ENCODE results near the gene TCF25.
"Not testable (repeated sequence)": the region's sequence is repeated elsewhere in the genome, so short reads cannot be mapped to it uniquely, and the experiment has no call there.

The TCF25 gene

GRCh38 chr16:89904606-89905510 is 31.5 kb downstream of the TCF25 start:
- no peak for DNase-seq

- DNase-seq, result no peak
These were observed 32.2 kb downstream of the TCF25 start for GRCh38 chr16:89905511-89906139.

GRCh38 chr16:89906140-89907025 is 33.0 kb downstream of the TCF25 start:
- no peak for DNase-seq

- no peak for DNase-seq
These were observed 33.8 kb downstream of the TCF25 start for GRCh38 chr16:89907055-89907814.

DNA sequence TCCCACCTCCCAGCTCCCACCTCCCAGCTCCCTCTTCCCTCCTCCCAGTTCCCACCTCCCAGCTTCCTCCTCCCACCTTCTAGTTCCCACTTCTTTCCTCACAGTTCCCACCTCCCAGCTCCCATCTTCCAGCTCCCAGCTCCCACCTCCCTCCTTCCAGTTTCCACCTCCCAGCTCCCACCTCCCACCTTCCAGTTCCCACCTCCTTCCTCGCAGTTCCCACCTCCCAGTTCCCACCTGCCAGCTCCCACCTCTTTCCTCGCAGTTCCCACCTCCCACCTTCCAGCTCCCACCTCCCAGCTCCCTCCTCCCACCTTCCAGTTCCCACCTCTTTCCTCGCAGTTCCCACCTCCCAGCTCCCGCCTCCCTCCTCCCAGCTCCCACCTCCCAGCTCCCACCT is 34.8 kb downstream of the TCF25 start:
- no peak for DNase-seq

DNA sequence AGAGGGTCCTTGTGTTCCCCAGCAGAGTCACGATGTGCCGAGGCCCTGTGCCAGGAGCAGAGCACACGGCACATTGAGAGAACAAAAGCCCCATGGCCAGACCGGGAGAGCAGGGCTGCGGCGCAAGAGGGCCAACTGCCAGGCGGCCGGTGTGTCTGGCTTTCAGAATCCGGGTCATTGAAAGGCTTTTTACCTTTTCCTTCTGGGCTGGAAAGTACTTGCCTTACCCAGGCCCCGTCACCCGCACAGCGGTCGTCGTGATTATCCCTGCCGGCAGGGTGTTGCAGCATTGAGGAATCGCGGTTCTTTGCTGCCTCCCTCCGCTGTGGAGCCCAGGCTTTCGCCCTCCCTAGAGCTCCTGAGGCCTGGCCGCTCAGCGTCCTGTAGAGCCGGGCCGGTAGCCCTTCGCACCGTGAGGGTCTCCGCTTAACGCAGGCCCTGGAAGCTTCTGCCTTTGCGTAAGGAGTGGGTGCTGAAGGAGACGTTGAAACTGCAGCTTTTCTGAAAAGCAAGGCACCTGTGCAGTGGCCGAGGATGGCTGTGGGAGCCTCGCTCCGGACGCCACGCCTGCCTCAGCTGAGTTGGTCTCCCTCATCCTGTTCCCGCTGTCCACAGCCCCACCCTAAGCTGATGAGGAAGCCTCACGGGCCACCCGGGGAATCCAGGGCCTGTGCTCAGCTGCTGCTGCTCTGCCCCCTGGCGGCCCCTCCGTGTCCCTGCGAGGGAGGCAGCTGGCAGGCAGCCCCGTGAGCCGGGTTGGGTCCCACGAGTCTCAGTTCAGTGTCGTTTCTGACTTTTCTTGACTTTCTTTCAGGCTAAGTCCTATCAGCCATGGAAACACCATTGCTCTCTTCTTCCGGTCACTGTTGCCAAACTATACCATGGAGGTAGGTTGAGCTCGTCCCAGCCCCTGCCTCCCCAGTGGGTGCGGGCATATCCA is 36.7 kb downstream of the TCF25 start:
- no peak for DNase-seq

GRCh38 chr16:89910717-89911354 is 37.4 kb downstream of the TCF25 start:
- no peak for DNase-seq

GRCh38 chr16:89911375-89911774 is 38.0 kb downstream of the TCF25 start:
- no peak for DNase-seq

GRCh38 chr16:89912143-89912542 is 38.8 kb downstream of the TCF25 start:
- no peak for DNase-seq

- DNase-seq, result no peak
These were observed 39.2 kb downstream of the TCF25 start for GRCh38 chr16:89912627-89913026.

DNA sequence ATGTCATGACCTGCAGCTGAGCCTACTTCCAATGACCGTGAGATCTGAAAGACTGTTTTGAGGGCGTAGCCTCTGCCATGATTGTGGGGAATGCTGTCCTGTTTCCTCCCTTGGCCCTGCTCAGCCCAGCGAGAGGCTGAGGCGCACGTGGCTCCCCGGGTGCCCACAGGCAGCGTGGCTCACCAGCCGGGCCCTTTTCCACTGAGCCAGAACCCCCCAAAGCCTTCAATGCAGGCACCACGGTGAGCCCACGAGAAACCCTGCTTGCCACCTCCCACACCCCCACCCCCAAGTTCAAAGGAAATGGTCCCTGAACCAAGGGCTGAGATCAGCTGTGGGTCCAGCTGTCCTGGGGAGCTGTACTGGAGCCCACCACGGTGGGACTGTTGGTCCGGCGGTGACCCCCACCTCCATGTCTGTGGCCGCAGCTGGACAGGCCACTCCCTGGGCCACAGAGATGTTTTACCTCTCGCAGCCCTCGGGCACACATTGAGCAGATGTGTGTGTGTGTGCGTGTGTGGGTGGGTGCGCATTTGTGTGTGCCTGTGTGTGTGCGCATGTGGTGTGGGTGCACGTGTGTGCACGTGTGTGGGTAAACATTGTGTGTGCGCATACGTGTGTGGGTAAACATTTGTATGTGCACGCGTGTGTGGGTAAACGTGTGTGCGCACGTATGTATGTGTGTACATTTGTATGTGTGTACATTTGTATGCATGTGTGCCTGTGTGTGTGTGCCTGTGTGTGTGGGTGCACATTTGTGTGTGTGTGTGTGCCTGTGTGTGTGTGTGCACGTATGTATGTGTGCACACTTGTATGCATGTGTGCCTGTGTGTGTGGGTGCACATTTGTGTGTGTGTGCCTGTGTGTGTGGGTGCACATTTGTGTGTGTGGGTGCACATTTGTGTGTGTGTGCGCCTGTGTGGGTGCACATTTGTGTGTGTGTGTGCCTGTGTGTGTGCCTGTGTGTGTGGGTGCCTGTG is 40.3 kb downstream of the TCF25 start:
- no peak for DNase-seq

- not testable (repeated sequence) for DNase-seq
These were observed 41.4 kb downstream of the TCF25 start for GRCh38 chr16:89914642-89915285.

DNA sequence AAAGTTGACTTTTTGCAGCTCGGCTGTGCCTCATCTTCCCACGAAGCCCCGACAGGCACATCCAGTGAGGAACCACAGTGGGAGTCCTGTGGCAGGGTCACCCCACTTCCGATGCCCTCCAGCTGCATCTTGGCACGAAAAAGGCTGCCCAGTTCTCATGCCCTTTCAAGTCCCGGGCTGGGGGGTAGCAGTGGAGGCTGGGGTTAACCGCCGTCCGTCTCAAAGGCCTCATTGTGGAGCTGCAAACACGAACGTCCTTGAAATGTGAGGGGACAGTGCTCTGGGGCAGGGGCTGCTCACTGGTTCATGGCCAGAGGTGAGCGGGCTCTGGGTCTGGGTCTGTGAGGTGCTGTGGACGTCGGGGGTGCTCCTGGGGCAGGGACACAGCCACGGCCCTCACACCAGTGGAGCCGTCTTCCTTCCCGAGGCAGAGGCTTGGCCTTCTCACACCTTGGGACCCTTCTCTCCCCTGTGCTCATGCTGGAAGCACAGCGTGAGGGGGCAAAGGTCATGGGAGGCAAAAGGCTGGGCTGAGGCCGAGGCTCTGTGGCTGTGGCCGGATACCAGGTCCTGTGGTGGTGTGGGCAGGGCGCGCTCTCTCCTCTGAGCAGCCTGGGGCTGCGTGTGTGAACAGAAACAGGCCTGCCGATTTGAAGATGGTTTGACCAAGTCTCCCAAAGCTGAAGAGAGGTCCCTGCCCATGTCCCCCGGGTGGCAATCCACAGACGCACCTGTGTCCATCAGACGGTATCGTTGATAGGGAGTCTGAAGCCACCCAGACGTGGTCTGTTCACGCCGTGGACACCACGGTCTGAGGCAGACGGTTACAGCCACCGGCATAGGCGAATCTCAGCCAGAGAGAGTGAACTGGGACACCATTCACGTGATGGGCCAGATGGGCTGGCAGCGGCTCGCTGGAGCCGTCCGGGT is 42.2 kb downstream of the TCF25 start:
- no peak for DNase-seq

DNA sequence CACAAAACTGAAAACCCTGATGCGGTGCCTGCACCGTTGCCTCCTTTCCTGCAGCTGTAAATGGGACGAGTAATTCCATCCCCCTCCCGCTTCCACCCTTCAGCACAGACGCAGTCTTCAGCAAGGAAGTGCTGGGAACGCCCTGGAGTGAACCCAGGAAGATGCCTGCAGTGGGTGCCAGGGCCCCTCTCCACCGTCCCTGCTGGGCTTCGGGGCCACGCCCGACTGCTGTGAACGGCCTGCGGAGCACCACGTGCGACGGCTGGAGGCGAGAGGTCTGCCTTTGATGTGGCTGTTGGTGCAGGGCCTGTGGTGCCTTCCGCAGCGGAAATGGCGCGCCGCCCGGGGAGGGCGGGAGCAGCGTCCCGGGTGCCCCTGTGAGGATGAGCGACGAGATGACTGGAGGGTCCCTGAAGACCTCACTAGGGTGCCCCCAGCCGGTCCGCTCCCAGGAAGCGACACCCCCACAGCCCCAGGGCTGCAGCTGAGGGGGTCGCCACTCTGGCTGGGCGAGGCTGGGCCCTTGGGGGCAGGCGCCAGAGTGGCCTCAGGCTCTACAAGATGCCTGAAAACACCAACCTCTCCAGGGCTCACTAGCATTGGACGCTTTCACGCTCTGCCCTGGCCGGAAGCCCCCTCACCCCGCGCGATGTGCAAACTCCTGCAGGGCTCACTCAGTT is 44.5 kb downstream of the TCF25 start:
- DNase-seq, result peak; percentile 76

GRCh38 chr16:89918453-89919347 is 45.3 kb downstream of the TCF25 start, which contains the start of gene MC1R:
Gene MC1R, plus strand, starts transcription at chr16:89918862. Its CDS starts 397 bp downstream, at chr16:89919259.
- peak; percentile 51 for DNase-seq
